ENCODE measurements around the gene MEGF8. TPM values are rescaled to one million over a fixed set of nuclear protein-coding genes. Genes with fewer than 3 reads are reported as not detected.

The MEGF8 gene
- polyA plus RNA-seq, 1 donor, result 23.9 TPM

DNA sequence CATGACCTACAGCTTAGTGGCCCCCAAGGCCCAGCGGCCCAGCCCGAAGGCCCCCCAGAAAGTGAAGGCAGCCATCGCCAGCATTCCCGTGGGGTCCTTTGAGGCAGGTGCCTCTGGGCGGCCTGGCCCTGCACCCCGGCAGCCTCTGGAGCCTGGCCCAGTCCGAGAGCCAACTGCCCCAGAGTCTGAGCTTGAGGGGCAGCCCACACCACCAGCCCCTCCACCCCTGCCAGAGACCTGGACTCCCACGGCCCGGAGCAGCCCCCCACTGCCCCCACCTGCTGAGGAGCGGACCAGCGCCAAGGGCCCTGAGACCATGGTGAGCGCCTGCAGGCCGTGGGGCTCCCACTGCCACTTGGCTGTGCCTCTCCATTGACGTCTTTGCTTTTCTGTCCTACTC, 32.5 kb upstream of the MEGF8 start:
- H3K9me3 ChIP-seq (ENCODE audit: control insufficient read depth, low read depth, low read length), result peaks cover 3% of the 10 kb centered on the region
- WGBS (ENCODE audit: insufficient coverage, low lambda C conversion rate), result 80% methylated on average over 1 of the region's 14 CpGs
- H3K27ac ChIP-seq (ENCODE audit: low read length), result no peak overlapping the region
- H3K36me3 ChIP-seq (ENCODE audit: control insufficient read depth, insufficient read depth, low read length), result peaks cover 78% of the 10 kb centered on the region
- H3K4me1 ChIP-seq (ENCODE audit: control insufficient read depth, insufficient read depth, low read length), result peaks cover 25% of the 10 kb centered on the region
- no peak overlapping the region for H3K4me3 ChIP-seq (ENCODE audit: low read length)
- DNase-seq, result no peak
- H3K27me3 ChIP-seq (ENCODE audit: control insufficient read depth, insufficient read depth, low read length), result no peaks in the 10 kb centered on the region

- no peak overlapping the region for H3K27ac ChIP-seq (ENCODE audit: low read length)
- H3K4me1 ChIP-seq (ENCODE audit: control insufficient read depth, insufficient read depth, low read length), result peaks cover 25% of the 10 kb centered on the region
- H3K27me3 ChIP-seq (ENCODE audit: control insufficient read depth, insufficient read depth, low read length), result no peaks in the 10 kb centered on the region
- H3K9me3 ChIP-seq (ENCODE audit: control insufficient read depth, low read depth, low read length), result peaks cover 3% of the 10 kb centered on the region
- no CpG with 5 or more reads among the region's 17 CpGs for WGBS (ENCODE audit: insufficient coverage, low lambda C conversion rate)
- no peak overlapping the region for H3K4me3 ChIP-seq (ENCODE audit: low read length)
- DNase-seq, result peak in 1 of 2 donors; percentile 39
- peaks cover 73% of the 10 kb centered on the region for H3K36me3 ChIP-seq (ENCODE audit: control insufficient read depth, insufficient read depth, low read length)
Measured at GRCh38 chr19:42293540-42293939, 31.9 kb upstream of the MEGF8 start.

DNA sequence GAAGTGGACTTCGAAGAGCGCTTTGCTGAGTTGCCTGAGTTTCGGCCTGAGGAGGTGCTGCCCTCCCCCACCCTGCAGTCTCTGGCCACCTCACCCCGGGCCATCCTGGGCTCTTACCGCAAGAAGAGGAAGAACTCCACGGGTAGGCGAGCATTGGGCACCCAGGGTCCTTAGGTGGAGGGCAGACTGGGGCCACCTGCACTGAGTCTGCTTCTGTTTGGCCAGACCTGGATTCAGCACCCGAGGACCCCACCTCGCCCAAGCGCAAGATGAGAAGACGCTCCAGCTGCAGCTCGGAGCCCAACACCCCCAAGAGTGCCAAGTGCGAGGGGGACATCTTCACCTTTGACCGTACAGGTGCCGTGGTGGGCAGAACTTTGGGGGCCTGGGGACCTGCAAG, 31.5 kb upstream of the MEGF8 start:
- no peak overlapping the region for H3K27ac ChIP-seq (ENCODE audit: low read length)
- no peak for DNase-seq
- WGBS (ENCODE audit: insufficient coverage, low lambda C conversion rate), result no CpG with 5 or more reads among the region's 15 CpGs
- peaks cover 3% of the 10 kb centered on the region for H3K9me3 ChIP-seq (ENCODE audit: control insufficient read depth, low read depth, low read length)
- H3K4me1 ChIP-seq (ENCODE audit: control insufficient read depth, insufficient read depth, low read length), result peaks cover 25% of the 10 kb centered on the region
- no peaks in the 10 kb centered on the region for H3K27me3 ChIP-seq (ENCODE audit: control insufficient read depth, insufficient read depth, low read length)
- H3K4me3 ChIP-seq (ENCODE audit: low read length), result no peak overlapping the region
- peaks cover 69% of the 10 kb centered on the region for H3K36me3 ChIP-seq (ENCODE audit: control insufficient read depth, insufficient read depth, low read length)

DNA sequence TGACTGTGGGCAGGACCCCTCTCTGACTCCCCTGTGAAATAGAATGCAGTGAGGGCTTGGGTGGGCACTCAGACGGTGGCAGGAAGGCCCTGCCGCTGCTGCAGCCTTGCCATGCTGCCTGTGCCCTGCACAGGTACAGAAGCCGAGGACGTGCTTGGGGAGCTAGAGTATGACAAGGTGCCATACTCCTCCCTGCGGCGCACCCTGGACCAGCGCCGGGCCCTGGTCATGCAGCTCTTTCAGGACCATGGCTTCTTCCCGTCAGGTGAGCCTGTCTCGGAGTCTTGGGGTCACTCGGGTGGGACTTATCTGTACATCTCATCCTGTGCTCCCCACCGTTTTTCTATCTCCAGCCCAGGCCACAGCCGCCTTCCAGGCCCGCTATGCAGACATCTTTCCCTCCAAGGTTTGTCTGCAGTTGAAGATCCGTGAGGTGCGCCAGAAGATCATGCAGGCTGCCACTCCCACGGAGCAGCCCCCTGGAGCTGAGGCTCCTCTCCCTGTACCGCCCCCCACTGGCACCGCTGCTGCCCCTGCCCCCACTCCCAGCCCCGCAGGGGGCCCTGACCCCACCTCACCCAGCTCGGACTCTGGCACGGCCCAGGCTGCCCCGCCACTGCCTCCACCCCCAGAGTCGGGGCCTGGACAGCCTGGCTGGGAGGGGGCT, 30.8 kb upstream of the MEGF8 start:
- WGBS (ENCODE audit: insufficient coverage, low lambda C conversion rate), result no CpG with 5 or more reads among the region's 24 CpGs
- Histone ChIP-seq H3K4me1 (ENCODE audit: control insufficient read depth, insufficient read depth, low read length) (peaks cover 25% of the 10 kb centered on the region), H3K27ac (ENCODE audit: low read length) (no peak overlapping the region), H3K4me3 (ENCODE audit: low read length) (no peak overlapping the region), H3K27me3 (ENCODE audit: control insufficient read depth, insufficient read depth, low read length) (no peaks in the 10 kb centered on the region), H3K36me3 (ENCODE audit: control insufficient read depth, insufficient read depth, low read length) (peaks cover 62% of the 10 kb centered on the region), H3K9me3 (ENCODE audit: control insufficient read depth, low read depth, low read length) (peaks cover 3% of the 10 kb centered on the region)
- no peak for DNase-seq

GRCh38 chr19:42295342-42295741, 30.1 kb upstream of the MEGF8 start:
- Histone ChIP-seq H3K27me3 (ENCODE audit: control insufficient read depth, insufficient read depth, low read length) (no peaks in the 10 kb centered on the region), H3K27ac (ENCODE audit: low read length) (no peak overlapping the region), H3K4me3 (ENCODE audit: low read length) (no peak overlapping the region), H3K4me1 (ENCODE audit: control insufficient read depth, insufficient read depth, low read length) (peaks cover 25% of the 10 kb centered on the region), H3K9me3 (ENCODE audit: control insufficient read depth, low read depth, low read length) (peaks cover 3% of the 10 kb centered on the region), H3K36me3 (ENCODE audit: control insufficient read depth, insufficient read depth, low read length) (peaks cover 57% of the 10 kb centered on the region)
- DNase-seq, result no peak
- no CpG with 5 or more reads among the region's 5 CpGs for WGBS (ENCODE audit: insufficient coverage, low lambda C conversion rate)

DNA sequence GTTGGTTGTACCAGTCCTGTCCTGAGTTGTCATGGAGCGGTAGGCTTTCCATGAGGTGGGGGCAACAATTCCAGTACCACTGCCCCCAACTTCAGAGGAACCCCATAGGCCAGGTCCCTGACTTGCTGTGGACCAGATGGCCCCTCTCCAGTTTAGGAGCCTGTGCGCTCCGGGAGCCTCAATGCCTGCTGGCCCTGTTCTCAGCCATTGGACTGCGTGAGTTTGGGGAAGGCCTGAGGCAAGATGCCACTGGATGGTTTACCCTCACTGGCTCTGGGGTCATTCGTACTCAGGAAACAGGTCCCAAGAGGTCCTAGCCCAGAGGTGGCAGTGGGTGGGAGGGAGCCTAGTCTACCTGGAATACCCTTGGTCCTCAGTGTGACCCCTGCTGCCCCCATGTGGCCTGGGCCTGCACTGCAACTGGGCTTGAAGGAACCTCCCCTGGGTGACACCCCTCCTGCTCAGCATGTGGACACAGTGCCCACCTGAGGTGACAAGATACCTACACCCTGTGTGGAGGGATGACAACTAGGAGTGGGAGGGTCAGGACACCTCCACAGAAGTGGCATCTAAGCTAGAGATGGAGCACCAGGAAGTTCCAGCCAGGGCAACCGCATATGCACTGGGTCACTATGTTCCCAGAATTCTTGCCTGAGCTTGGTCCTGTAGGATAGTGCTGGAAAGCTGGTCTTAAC, 29.5 kb upstream of the MEGF8 start:
- peak; percentile 68 to 75 for DNase-seq
- H3K9me3 ChIP-seq (ENCODE audit: control insufficient read depth, low read depth, low read length), result peaks cover 3% of the 10 kb centered on the region
- peaks cover 50% of the 10 kb centered on the region for H3K36me3 ChIP-seq (ENCODE audit: control insufficient read depth, insufficient read depth, low read length)
- peaks cover 20% of the 10 kb centered on the region for H3K4me1 ChIP-seq (ENCODE audit: control insufficient read depth, insufficient read depth, low read length)
- H3K27ac ChIP-seq (ENCODE audit: low read length), result no peak overlapping the region
- WGBS (ENCODE audit: insufficient coverage, low lambda C conversion rate), result no CpG with 5 or more reads among the region's 6 CpGs
- no peak overlapping the region for H3K4me3 ChIP-seq (ENCODE audit: low read length)
- H3K27me3 ChIP-seq (ENCODE audit: control insufficient read depth, insufficient read depth, low read length), result no peaks in the 10 kb centered on the region

DNA sequence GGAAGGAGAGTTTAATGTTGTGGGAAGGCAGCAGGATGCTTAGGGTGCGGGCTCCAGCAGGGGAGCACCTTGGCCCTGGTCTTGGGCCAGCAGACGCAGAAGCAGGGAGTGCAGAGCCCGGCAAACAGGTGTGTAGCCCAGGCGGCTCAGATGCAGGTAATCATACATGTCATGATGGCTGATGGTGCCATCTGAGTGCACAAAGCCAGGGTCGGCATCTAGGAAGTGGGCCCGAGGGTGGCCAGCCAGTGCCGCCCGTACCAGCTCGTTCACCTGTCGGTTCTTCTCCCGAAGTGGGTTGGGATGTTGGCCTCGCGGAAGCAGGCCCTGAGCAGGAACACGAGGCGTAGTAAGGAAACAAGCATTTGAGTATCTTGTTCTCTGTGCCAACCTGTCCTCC, 28.4 kb upstream of the MEGF8 start:
- Histone ChIP-seq H3K27me3 (ENCODE audit: control insufficient read depth, insufficient read depth, low read length) (no peaks in the 10 kb centered on the region), H3K36me3 (ENCODE audit: control insufficient read depth, insufficient read depth, low read length) (peaks cover 41% of the 10 kb centered on the region), H3K9me3 (ENCODE audit: control insufficient read depth, low read depth, low read length) (peaks cover 3% of the 10 kb centered on the region), H3K27ac (ENCODE audit: low read length) (no peak overlapping the region), H3K4me1 (ENCODE audit: control insufficient read depth, insufficient read depth, low read length) (peaks cover 18% of the 10 kb centered on the region), H3K4me3 (ENCODE audit: low read length) (no peak overlapping the region)
- no CpG with 5 or more reads among the region's 15 CpGs for WGBS (ENCODE audit: insufficient coverage, low lambda C conversion rate)
- no peak for DNase-seq

DNA sequence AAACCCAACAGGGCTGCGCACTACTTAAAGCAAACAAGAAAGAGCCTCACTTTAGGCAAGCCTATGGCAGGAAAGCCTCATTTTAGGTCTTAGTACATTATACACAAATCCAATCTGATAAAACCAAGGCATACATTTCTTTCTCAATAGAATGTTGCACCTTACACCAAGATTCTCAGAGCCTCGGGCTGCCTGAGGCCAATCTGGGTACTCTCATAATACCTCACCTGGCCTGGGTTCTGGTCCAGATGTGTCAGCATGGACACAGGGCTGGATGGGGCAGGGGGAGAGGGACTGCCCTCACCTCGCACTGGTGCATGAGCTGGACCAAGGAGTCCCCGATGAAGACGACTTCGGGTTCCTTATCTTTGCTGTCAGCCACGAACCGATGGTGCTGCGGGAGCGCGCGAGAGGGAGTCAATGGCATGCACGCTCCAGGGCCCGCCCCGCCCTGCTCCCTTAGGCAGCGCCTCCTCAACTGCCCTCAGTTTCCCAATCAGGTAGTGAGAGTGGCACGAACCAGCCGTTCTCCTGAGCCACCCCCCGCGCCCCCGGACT, 23.7 kb upstream of the MEGF8 start, which contains the start of gene PRR19:
TSS of gene PRR19 (plus strand) at position 487 of the 558 bp plus-strand sequence. CDS start 7,453 bp downstream, outside the sequence.
- no peak for DNase-seq
- H3K4me1 ChIP-seq (ENCODE audit: control insufficient read depth, insufficient read depth, low read length), result peaks cover 18% of the 10 kb centered on the region
- peak within 1 kb of the TSS; percentile 71 for H3K27ac ChIP-seq (ENCODE audit: low read length)
- no peaks in the 10 kb centered on the region for H3K9me3 ChIP-seq (ENCODE audit: control insufficient read depth, low read depth, low read length)
- H3K27me3 ChIP-seq (ENCODE audit: control insufficient read depth, insufficient read depth, low read length), result no peaks in the 10 kb centered on the region
- H3K4me3 ChIP-seq (ENCODE audit: low read length), result peak within 1 kb of the TSS; percentile 86
- WGBS (ENCODE audit: insufficient coverage, low lambda C conversion rate), result no CpG with 5 or more reads among the region's 21 CpGs
- H3K36me3 ChIP-seq (ENCODE audit: control insufficient read depth, insufficient read depth, low read length), result peaks cover 5% of the 10 kb centered on the region

GRCh38 chr19:42303101-42303464, 22.4 kb upstream of the MEGF8 start:
- no peak overlapping the region for H3K27ac ChIP-seq (ENCODE audit: low read length)
- DNase-seq, result no peak
- H3K27me3 ChIP-seq (ENCODE audit: control insufficient read depth, insufficient read depth, low read length), result no peaks in the 10 kb centered on the region
- WGBS (ENCODE audit: insufficient coverage, low lambda C conversion rate), result no CpG with 5 or more reads among the region's 11 CpGs
- H3K36me3 ChIP-seq (ENCODE audit: control insufficient read depth, insufficient read depth, low read length), result peaks cover 2% of the 10 kb centered on the region
- no peaks in the 10 kb centered on the region for H3K9me3 ChIP-seq (ENCODE audit: control insufficient read depth, low read depth, low read length)
- peaks cover 18% of the 10 kb centered on the region for H3K4me1 ChIP-seq (ENCODE audit: control insufficient read depth, insufficient read depth, low read length)
- H3K4me3 ChIP-seq (ENCODE audit: low read length), result peak overlapping the region; percentile 86

DNA sequence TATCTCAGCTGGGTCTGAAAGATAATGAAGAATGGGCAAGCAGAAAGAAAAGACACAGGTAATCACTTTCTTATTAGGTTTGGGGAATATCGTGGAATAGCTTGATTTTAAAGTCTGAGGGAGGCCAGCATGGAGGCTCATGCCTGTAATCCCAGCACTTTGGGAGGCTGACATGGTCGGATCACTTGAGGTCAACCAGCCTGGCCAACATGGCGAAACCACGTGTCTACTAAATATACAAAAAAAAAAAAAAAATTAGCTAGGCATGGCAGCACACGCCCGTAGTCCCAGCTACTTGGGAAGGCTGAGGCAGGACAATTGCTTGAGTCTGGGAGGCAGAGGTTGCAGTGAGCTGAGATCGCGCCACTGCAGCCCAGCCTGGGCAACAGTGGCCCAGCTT, 21.6 kb upstream of the MEGF8 start:
- Histone ChIP-seq H3K4me1 (ENCODE audit: control insufficient read depth, insufficient read depth, low read length) (peaks cover 18% of the 10 kb centered on the region), H3K27ac (ENCODE audit: low read length) (no peak overlapping the region), H3K36me3 (ENCODE audit: control insufficient read depth, insufficient read depth, low read length) (peaks cover 2% of the 10 kb centered on the region), H3K4me3 (ENCODE audit: low read length) (no peak overlapping the region), H3K9me3 (ENCODE audit: control insufficient read depth, low read depth, low read length) (no peaks in the 10 kb centered on the region), H3K27me3 (ENCODE audit: control insufficient read depth, insufficient read depth, low read length) (no peaks in the 10 kb centered on the region)
- DNase-seq, result no peak
- WGBS (ENCODE audit: insufficient coverage, low lambda C conversion rate), result no CpG with 5 or more reads among the region's 8 CpGs
